Measurements from ENCODE around the gene POFUT1.
"Not testable (repeated sequence)": the region's sequence is repeated elsewhere in the genome, so short reads cannot be mapped to it uniquely, and the experiment has no call there.

Gene POFUT1

DNA sequence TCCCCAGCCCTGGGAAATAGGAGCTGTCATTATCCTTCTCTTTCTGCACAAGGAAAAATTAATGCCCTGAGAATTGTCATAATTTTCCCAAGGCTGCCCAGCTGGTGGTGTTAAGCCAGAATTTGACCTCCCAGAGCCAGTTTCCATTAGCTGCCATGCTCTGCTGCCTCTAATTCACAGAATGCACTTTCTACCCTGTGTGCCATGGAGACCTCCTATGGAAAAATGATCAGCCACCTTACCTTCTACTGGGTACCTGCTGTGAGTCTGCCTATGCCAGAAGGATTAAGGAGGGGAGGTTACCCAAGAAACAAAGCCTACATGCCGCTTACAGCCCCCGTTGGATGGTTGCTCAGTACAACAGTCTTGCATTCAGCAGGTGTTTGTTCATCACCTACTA, 29.1 kb downstream of the POFUT1 start:
- DNase-seq, result no peak

DNA sequence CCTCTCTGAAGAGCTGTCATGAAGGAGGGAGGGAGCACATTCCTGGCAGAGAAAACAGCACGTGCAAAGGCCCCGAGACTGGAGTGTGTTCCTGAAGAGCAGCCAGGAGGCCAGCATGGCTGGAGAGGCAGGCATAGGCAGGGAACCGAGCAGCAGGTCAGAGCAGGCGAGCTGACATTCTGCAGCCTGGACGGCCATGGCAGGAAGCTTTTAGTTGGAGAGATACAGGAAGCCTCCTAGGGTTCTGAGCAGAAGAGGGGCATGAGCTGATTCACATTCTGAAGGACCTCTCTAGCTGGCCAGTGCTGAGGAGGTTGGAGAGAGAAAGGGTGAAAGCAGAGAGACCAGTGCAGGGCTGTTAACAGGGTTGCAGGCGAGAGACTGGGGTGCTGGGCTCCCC, 29.7 kb downstream of the POFUT1 start:
- DNase-seq, result no peak

- no peak for DNase-seq
These were observed 31.1 kb downstream of the POFUT1 start for GRCh38 chr20:32238483-32239425.

DNA sequence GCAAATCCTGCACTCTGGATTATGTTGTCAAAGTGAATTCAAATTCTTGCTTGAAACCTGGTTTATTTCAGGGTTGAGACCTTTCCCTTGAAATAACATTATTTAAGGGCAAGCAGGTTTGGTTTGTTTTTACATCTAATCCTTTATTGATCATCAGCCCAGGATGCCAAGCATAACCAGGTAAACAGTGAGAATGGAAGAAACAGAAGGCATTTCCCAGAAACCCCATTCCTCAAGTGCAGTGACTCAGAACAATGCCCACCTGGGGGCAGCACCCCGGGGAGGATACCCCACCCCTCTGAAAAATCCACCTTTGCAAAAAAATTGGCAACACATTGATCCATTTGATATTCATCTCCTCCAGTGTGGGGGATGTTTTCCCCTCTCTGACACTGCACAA, 32.5 kb downstream of the POFUT1 start:
- DNase-seq, result no peak

GRCh38 chr20:32241807-32242206, 34.1 kb downstream of the POFUT1 start:
- no peak for DNase-seq

DNA sequence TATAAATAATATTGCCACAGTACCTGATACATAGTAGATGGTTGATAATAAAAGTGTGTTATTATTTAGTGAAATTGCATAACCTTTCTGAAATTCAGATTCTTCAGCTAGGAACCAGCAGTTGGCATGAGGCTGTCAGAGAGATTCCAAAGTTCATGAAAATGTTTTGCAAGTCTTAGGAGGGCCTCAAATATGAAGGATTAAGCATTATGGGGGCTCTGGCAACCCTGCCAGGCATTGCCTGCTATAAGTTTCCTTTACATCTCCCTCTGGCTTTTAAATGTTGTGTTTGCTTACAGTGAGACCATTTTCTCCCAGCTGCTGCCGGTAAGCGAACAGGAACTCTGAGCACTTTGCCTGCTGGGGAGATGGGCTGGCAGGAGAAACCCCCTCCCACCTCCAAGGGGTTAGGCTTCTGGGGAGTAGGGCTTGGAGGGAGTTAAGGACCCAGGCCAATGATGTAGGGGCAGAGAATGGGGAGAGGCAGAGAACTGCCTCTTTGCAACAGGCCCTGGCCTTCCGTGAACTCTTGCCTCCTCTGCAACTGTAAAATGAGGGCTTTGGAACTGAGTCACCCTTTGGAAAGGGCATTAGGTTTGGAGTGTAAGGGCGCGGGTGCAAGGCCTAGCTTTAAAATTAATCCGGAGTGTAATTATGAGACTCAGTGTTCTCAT, 36.6 kb downstream of the POFUT1 start:
- DNase-seq, result no peak

DNA sequence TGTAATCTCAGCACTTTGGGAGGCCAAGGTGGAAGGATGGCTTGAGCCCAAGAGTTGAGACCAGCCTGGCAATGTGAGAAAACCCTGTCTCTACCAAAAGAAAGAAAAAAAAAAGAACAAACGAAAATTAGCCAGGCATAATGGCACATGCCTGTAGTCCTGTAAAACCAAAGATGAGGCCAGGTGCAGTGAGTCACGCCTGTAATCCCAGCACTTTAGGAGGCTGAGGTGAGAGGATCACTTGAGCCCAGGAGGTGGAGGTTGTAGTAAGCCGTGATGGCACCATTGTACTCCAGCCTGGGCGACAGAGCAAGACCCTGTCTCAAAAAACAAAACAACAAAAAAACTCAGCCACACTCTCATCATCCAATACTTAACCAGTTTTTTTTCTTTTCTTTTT, 37.3 kb downstream of the POFUT1 start:
- no peak for DNase-seq

DNA sequence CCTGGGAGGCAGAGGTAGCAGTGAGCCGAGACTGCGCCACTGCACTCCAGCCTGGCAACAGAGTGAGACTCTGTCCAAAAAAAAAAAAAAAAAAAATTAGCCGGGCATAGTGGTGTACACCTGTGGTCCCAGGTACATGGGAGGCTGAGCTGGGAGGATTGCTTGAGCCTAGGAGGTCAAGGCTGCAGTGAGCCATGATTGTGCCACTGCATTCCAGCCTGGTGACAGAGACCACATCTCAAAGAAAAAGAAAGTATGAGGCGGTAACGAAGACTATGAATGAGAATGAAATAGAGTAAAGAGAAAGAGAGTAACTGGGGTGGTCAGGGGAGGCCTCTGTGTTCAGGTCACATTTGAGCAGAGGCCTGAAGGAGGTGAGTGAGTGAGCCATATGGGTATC, 38.5 kb downstream of the POFUT1 start:
- DNase-seq, result not testable (repeated sequence)

- DNase-seq, result no peak
These were observed 40.4 kb downstream of the POFUT1 start for GRCh38 chr20:32248043-32248442.

DNA sequence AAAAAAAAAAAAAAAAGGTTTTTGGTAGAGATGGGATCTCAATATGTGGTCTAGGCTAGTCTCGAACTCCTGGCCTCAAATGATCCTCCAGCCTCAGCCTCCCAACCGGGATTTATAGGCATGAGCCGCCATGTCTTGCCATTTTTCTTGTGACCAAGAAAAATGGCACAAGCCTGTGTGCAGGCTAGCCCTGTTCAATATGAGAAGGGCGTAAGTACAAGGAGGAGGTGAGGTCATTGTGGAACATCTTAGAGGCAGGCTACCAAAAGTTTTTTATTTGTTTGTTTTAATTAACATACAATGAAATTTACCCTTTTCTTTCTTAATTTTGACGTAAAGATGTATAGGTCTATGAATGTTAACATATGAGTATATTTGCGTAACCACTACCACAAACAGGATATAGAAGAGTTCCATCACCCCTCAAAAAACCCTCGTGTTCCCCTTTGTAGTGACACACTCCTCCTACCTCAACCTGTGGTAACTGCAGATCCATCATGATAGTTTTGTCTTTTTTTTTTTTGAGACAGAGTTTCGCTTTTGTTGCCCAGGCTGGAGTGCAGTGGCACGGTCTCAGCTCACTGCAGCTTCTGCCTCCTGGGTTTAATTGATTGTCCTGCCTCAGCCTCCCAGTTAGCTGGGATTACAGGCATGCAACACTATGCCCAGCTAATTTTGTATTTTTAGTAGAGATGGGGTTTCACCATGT, 41.5 kb downstream of the POFUT1 start:
- peak; percentile 62 for DNase-seq

- DNase-seq, result no peak
These were observed 43.8 kb downstream of the POFUT1 start for GRCh38 chr20:32251470-32251869.

DNA sequence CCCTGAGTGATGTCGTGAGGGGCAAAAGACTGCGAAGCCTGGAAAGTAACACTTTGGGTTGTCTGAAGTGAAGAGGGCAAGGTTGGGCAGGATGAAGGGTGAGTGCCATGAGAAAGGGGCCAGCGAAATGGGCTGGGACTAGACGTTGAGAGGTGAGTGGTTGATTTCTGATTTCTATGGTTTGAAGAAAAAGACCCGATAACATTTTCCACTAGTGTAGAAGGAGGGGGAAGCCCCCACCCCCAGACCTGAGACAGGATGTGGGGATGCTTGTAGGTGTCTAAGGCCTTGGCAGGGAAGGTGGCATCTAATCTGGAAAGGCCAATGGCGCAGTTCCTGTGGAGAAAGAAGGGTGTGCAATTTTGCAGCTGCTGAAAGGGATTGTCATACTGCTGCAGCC, 44.5 kb downstream of the POFUT1 start:
- no peak for DNase-seq

DNA sequence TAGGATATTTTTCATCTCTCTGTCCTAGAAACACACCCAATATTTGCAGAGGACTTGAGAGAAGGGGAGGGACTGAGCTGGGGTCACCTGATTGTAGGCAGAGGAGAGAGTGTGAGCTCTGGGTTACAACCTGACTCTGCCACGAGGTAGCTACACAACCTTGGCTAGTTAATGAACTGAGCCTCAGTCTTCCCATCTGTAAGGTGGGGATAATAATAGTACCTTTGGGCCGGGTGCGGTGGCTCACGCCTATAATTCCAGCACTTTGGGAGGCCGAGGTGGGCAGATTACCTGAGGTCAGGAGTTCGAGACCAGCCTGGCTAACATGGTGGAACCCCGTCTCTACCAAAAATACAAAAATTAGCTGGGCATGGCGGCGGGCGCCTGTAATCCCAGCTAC, 53.3 kb downstream of the POFUT1 start:
- not testable (repeated sequence) for DNase-seq

GRCh38 chr20:32261644-32262043, 54.0 kb downstream of the POFUT1 start:
- DNase-seq, result no peak

DNA sequence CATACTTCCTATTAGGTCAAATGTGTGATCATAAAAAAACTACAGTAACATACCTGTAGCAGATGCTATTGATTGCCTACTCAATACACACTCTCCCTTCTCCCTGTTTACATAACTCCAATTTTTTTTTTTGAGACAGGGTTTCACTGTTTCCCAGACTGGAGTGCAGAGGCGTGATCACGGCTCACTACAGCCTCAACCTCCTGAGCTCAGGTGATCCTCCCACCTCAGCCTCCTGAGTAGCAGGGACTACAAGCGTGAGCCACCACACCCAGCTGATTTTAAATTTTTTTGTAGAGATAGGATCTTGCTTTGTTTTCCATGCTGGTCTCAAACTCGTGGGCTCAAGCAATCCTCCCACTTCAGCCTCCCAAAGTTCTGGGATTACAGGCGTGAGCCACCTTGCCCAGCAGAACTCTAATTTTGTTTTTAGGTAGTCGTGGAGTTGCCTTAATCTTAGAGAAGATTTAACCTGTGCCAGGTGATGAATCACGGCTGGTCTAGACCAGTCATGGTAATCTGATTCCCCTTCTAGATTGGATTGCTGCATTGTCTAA, 55.8 kb downstream of the POFUT1 start:
- no peak for DNase-seq

- DNase-seq, result no peak
These were observed 63.9 kb downstream of the POFUT1 start for GRCh38 chr20:32271620-32272019.

GRCh38 chr20:32274359-32274758, 66.7 kb downstream of the POFUT1 start:
- no peak for DNase-seq

- DNase-seq, result not testable (repeated sequence)
These were observed 67.5 kb downstream of the POFUT1 start for GRCh38 chr20:32275163-32275562.

- peak; percentile 91 for DNase-seq
These were observed 69.9 kb downstream of the POFUT1 start, which contains the start of gene KIF3B for GRCh38 chr20:32277361-32278198. KIF3B (plus strand) TSS chr20:32277651; CDS start chr20:32309778, 32,127 bp downstream.

DNA sequence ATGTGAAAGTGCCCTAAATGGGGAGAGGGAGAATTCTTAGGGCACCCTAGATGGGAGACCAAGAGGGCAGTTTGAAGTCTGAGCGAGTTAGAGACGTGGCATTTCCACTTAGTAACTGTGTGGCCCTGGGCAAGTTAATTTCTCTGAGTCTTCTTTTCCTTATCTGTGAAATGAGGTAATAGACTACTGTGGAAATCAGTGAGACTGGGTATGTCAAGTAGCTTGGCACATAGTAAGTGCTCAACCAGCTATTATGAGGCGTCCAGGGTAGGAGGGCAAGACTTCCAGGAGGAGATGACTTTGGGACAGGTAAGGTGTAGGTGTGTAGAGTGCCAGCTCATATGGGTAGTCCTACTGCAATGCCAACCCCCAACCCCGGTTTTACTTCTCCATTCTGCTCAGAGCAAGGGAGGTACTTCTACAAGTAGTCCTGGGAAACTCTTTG, 70.5 kb downstream of the POFUT1 start:
- DNase-seq, result peak; percentile 12

- DNase-seq, result no peak
These were observed 74.0 kb downstream of the POFUT1 start for GRCh38 chr20:32281711-32282110.

DNA sequence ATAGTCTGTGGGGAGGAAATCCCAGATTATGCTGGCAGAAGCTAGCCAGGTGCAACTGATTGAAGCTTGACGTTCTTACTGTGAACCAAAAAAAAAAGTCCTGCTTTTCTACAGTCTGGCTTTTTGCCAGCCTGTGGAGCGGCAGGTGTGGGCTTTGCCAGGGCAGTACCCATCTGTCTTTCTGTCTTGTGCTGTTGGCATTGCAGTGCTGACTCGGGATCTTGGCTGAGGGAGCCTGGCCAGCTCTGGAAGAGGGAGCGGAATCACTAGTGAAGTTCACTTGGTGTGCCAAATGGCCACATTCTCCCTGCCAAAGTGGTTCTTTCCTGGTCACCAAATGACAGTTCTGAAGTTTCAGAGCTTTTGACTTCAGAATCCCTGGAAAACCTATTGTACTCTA, 74.8 kb downstream of the POFUT1 start:
- DNase-seq, result no peak
